K562 treated with DMSO at 1 percent for 48 hours (cell line): ENCODE results near the gene ZFYVE1. TPM values are rescaled to one million over a fixed set of nuclear protein-coding genes. Genes with fewer than 3 reads are reported as not detected.

Experiments used
- total RNA-seq: library from RNA; unstranded; fragments of 300-600 nt; gene quantifications from 2 replicates; pipeline ENCODE4 v1.2.3, GENCODE V29; 2022; ENCODE audit warnings: low replicate concordance; ENCODE audit errors: extremely low read depth

The ZFYVE1 gene, protein sequence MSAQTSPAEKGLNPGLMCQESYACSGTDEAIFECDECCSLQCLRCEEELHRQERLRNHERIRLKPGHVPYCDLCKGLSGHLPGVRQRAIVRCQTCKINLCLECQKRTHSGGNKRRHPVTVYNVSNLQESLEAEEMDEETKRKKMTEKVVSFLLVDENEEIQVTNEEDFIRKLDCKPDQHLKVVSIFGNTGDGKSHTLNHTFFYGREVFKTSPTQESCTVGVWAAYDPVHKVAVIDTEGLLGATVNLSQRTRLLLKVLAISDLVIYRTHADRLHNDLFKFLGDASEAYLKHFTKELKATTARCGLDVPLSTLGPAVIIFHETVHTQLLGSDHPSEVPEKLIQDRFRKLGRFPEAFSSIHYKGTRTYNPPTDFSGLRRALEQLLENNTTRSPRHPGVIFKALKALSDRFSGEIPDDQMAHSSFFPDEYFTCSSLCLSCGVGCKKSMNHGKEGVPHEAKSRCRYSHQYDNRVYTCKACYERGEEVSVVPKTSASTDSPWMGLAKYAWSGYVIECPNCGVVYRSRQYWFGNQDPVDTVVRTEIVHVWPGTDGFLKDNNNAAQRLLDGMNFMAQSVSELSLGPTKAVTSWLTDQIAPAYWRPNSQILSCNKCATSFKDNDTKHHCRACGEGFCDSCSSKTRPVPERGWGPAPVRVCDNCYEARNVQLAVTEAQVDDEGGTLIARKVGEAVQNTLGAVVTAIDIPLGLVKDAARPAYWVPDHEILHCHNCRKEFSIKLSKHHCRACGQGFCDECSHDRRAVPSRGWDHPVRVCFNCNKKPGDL
- not detected in 2 replicates for total RNA-seq

DNA sequence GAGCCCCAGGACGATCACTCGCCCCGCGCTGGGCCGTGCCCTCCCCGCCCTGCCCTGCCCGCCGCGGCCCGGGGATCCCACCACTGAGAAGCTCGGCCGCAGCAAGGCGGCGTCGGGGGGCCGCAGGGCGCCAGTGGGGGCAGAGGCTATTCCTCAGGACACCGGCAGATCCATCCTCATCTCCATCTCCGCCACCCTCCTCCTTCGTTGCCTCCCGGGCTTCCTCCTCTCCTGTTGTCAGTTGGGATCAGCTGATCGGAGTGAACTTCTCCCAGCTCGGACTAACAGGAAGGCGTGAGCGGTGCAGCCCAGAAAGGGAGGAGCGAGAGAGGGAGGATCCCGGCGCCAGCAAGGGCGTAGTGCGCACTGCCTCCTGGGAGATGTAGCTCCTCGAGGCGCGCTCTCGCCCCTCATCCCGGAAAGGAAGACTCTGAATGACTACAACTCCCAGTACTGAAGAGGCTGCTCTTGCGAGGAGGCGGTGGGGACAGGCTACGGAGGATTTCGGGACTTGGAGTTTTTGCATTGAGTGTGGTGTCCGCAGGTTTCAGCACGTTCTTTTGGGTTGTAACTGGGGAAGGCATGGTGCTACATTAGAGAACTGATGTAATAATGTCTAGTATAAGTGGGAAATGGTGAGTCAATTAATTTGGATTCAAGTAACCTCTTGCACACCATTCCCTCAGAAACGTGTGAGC lies at the start of gene ZFYVE1:
Gene ZFYVE1 (minus strand): TSS at position 262 of the 698 bp plus-strand sequence. CDS start 2,598 bp downstream, outside the sequence.

DNA sequence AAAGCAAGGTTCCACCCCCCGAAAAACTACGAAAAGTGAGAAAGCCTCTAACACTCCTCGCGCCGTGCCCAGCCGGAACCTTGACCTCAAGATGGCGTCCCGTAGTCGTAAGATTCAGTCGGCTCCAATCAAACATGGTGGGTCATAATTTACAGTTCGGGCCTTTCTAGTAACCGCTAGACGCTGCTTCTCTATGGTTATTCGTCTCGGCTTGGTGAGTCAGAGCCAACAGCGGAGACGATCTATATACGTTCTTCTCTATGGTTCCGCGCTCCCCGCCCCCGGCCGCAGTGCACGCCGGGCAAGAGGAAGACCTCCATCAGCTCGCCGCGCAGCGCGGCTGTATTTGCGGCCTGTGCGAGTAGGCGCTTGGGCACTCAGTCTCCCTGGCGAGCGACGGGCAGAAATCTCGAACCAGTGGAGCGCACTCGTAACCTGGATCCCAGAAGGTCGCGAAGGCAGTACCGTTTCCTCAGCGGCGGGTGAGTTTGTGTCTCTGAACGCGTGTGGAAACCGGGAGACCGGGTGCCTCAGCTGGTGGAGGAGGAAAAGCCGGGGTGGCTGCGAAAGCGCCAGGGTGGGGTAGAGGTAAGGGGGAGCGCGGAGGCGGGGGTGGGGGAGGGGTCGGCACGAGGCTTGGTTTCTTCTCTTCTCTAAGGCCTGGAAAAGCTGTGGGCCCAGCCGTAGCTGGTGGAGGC lies 31.5 kb upstream of the ZFYVE1 start, which contains the start of gene RBM25:
Gene RBM25 (plus strand): TSS at position 311 of the 698 bp plus-strand sequence. CDS start 13,108 bp downstream, outside the sequence.

GRCh38 chr14:72926292-72927028 lies 100.4 kb downstream of the ZFYVE1 start, which contains the start of gene DCAF4:
DCAF4 (plus strand) TSS chr14:72926464; CDS start chr14:72937979, 11,515 bp downstream.

Other genes starting within 250 kb of the ZFYVE1 start
- gene DPF3, start 133.0 kb downstream of the ZFYVE1 start, total RNA-seq, result not detected in 2 replicates
- not detected in 2 replicates for gene DCAF4, start 100.6 kb downstream of the ZFYVE1 start, total RNA-seq
- not detected in 2 replicates for gene RBM25, start 31.4 kb upstream of the ZFYVE1 start, total RNA-seq
- not detected in 2 replicates for gene PSEN1, start 109.4 kb upstream of the ZFYVE1 start, total RNA-seq
- not detected in 2 replicates for gene PAPLN, start 210.4 kb upstream of the ZFYVE1 start, total RNA-seq